NCI-H510A treated with DMSO at 0.1 percent for 48 hours (cell line): ENCODE data around the gene PCNT.
"Not testable (repeated sequence)": the region's sequence is repeated elsewhere in the genome, so short reads cannot be mapped to it uniquely, and the experiment has no call there.

Experiments
- DNase-seq: peaks from one replicate; lab custom pipeline; 2025; lab: John Stamatoyannopoulos, UW

PCNT gene

DNA sequence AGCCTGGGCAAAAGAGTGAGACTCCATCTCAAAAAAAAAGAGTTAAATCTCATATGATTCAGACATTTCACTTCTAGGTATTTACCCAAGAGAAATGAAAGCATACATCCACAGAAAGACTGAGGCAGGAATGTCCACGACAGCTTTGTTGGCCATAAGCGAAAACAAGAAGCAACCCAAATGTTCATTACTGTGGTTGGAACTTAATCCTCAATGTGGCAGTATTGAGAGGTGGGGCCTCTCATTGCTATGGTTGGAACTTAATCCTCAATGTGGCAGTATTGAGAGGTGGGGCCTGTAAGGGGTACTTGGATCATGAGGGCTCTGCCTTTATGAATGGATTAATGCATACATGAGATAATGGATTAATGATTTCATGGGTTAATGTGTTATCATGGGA is 15.5 kb upstream of the PCNT start:
- DNase-seq: no peak

DNA sequence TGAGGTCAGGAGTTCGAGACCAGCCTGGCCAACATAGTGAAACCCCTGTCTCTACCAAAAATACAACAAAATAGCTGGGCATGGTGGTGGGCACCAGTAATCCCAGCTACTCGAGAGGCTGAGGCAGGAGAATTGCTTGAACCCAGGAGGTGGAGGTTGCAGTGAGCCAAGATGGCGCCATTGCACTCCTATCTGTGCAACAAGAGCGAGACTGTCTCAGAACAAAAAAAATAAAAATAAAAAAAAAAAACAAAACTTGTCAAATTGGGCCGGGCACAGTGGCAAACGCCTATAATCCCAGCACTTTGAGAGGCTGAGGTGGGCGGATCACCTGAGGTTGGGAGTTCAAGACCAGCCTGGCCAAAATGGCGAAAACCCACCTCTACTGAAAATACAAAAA is 13.7 kb upstream of the PCNT start:
- DNase-seq: not testable (repeated sequence)

DNA sequence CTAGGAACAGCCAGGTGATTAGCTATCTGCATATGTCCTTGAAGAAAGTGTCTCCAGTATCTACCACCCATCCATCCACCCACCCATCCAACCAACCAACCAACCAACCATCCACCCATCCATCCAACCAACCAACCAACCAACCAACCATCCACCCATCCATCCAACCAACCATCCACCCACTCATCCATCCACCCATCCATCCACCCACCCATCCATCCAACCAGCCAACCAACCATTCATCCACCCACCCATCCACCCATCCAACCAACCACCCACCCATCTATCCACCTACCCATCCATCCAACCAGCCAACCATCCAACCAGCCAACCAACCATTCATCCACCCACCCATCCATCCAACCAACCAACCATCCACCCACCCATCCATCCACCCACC is 12.4 kb upstream of the PCNT start:
- no peak for DNase-seq

DNA sequence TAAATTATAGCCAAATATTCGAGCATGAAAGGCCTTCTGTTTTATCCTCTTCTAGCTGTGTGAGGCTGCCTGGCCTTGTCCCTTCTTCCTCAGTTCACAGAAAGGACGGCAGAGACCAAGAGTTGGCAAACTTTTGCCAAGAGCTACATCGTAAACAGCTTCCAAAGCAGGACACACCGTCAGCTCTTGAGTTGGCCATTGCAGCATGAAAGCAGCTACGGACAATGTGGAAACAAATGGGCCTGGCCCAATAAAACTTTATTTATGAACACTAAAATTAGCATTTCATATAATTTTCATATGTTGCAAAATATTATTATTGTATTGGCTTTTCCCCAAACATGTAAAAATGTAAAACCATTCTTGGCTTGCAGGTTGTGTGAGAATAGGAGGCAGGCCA is 11.0 kb upstream of the PCNT start:
- DNase-seq: no peak

DNA sequence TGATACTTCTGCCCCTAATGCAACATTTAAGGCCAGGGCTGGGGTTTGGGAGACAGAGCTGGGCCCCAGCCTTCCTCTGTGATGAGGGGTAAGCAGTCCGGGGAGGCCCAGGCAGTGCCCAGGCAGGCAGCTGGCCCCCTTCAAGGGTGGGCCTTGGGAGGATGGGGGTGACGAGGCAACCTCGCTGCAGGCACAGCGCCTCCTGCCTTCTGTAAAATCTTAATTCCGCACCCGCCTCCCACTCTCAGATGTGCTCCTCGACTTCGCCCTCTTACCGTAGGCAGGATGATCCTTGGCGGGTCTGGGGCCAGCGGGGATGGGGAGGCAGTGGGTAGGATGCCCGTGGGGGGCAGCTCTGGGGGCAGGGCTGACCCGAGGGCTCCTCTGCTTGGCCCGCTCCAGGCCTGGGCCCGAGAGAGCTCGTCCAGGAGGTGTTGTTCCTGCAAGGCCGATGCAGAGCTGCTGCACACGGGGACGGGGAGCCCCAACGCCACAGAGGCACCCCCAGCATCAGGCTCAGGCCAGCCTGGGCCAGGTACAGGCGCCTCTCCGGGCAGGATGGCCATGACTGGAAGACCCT is 9.4 kb upstream of the PCNT start:
- no peak for DNase-seq

DNA sequence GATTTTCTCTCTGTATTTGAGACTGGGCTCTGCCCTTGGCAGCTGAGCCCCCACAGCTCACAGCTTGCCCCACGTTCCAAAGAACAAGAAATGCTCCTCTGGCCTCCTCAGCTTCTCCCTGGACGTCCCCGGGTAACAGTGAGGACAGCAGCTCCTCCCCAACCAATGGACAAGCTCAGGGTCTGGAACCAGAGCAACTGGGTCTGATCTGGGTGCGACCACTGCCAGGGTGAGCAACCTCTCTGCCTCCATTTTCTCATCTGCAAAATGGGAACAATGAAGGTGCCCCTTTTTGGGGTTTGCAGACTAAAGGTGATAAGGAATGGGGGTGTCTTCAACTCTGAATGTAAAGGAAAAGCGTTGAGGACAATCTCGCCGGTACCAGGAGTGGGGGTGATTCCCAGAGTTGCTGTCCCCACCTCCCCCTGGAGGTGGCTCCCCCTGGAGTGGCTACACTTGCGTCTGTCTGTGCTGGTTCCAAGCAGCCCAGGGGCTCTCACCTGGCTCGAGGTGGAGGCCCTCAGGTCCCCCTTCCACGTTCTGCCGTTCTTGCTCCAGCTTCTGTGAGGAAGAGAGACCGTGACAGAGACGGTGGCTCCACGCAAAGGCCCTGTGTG is 7.1 kb upstream of the PCNT start:
- DNase-seq: no peak

DNA sequence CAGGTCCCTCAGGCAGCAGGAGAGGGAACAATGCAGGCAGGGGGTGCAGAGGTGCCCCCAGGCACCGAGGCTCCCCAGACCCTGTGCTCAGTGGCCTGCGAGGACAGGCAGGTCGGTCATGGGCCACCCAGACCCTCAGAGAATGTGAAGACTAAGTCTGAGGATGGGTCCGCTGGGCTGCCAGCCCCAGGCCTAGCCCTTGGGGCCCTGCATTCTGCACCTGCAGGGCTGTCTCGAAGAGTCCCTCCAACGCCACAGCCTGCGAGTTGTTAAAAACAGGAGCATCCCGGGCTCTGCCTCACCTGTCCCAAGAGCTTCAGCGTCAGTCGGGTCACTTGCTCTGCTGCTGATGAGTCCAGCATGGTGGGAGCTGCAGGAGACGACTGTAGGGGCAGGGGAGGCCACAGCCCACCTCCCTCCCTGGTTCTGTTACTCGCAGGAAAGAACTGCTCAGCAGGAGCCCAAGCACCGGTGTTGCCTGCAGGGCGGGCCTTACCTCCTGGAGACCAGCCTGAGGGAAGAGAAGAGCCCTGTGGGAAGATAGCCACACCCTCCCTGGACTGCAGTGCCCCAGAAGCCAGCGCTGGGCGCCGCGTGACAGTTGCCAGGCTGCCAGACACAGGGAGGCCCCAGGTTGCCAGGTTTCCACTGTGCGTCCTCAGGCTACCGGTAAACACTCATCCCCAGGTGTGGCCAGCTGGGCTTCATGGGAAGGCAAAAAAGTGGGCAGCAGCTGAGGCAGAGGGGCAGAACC is 6.1 kb upstream of the PCNT start:
- DNase-seq: peak; percentile 84

DNA sequence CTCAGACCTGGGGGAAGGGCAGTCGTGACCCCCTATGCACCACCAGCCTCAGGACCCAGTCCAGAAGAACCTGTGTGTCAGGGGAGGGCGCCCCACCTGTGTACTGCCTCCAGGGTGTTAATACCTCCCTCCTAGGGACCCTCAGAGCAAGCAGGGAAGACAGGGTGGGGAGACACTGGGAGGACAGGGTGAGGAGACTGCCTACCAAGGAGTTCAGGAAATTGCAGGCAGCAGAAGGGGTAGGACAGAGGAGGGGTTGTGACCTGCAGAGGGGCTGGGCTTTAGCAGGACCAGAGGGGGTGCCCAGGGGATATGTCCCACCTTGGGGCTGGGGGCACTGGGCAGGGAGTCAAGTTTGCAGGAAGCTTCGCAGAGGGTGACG is 5.5 kb upstream of the PCNT start:
- DNase-seq: no peak

DNA sequence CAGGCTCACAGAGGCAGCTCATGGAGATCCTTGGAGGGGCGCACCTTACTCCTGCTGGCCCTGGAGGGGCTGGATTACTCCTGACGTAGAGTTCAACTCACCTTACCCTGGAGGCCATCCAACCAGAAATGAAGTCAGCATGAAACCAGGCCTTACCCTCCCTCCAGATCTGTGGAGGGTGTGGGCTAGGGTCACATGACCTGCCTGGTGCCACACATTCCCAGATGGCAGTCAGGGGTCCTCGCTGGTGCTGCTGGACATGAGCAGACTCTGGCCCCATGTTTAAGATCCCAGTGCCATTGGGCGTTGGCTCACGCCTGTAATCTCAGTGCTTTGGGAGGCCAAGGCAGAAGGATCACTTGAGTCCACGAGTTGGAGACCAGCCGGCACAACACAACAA is 4.8 kb upstream of the PCNT start:
- DNase-seq: no peak

DNA sequence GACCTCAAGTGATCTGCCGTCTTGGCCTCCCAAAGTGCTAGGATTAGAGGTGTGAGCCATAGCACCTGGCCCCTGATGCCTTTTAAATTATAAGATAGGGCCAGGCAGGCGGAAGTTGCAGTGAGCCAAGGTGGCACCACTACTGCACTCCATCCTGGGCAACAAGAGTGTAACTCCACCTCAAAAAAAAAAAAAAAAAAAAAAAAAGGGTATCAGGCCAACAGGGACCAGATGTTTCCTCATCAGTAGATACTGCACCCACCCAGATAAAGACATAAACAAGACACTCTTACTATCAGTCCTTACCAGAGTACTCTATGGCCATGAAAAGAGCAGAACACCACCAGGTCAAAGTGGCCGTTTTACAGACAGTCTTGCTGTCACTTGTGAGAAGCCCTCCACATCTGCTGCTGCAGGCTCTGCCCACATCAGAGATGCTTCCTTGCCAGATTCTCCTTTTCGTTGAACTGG is 3.6 kb upstream of the PCNT start:
- DNase-seq: no peak

DNA sequence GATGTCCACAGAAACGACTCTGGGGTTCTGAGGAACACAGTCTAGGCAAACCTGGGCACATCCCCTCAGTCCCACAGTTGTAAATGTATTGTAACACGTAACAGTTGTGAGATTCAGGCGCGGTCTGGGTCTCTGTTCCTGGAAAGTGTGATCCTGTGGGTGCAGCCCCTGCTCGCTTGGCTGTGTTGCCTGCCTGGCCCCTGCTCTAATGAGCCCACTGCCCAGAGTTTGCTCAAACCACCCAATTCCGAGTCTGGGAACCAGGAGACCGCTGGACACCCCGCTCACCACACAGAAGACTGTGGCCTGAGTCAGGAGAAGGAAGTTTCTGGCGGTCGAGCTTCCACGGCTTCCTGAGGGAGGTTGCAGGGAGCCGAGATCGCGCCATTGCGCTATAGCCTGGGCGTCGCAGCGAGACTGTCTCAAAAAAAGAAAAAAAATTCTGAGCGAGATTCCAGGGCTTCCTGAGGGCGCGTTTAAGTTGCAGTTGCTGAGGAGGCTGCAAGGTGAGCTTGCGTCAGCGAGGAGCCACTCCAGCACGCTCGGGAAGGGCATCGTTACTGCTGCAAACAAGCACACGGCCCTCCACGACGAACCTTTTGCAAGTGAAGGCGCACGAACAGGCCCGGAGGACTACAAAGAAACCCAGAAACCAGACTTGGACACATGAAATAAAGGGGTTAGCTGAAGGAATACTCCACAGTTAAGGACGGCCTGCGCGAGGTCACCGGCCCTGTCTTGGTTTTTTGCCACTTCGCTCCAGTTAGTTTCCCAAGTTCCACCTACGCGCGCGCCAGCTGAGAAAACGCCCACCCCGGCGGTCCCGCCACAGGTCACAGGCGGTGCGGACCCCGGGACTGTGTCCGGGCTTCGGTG is 1.4 kb upstream of the PCNT start:
- DNase-seq: no peak

DNA sequence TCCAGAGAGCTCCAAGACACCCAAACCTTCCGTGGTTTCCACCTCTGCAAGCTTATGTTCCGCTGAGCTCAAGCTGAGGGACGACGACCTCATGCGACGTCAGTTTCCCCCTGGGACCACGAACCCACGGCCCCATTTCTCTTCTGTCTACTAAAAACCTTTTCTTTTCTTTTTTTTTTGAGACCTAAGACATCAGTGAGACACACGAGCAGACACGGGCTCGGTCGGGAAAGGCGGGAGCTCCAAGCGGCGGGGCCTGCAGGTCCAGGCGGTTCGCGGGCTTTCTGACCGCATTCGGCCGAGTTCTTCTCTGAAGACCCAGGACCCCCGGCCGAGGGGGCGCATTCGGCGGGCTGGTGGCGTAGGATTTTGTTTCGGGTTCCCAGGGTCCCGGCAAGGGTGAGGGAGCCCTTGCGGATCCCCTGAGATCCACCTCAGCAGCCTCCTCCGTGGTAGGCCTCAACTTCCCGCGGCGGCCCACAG is 688 bp upstream of the PCNT start:
- DNase-seq: no peak

DNA sequence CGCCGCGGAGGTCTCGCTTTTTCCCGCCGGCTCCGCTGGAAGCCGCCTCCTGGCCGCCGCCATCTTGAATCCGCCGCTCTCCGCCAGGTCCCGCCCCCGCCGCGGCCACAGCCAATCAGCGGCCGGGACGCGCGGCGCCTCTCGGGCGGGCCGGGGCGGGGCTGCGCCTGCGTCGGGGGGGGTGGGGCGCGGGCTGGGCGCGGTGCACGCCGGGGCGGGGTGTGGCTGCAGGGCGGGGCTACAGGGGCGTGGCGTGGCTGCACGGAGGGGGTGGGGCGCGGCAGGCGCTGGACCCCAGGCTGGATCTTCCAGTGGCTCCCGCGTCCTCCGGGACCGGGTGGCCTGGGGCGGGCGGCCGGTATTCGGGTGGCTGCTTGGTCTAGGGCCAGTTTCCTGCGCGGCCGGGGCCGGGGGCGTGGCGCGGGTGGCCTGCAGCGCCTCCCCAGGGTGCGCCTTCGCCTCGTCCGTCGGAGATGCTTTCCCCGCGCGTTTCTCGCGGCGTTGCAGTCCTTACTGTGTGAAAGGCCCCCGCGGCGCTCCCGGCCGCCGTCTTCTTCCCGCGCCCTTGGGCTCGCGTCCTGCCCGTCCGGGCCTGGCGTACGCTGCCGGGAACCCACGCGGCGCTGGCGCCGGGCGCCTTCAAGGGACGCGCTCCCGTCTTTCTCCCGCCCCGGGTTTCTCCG is 575 bp downstream of the PCNT start:
- peak; percentile 56 for DNase-seq

DNA sequence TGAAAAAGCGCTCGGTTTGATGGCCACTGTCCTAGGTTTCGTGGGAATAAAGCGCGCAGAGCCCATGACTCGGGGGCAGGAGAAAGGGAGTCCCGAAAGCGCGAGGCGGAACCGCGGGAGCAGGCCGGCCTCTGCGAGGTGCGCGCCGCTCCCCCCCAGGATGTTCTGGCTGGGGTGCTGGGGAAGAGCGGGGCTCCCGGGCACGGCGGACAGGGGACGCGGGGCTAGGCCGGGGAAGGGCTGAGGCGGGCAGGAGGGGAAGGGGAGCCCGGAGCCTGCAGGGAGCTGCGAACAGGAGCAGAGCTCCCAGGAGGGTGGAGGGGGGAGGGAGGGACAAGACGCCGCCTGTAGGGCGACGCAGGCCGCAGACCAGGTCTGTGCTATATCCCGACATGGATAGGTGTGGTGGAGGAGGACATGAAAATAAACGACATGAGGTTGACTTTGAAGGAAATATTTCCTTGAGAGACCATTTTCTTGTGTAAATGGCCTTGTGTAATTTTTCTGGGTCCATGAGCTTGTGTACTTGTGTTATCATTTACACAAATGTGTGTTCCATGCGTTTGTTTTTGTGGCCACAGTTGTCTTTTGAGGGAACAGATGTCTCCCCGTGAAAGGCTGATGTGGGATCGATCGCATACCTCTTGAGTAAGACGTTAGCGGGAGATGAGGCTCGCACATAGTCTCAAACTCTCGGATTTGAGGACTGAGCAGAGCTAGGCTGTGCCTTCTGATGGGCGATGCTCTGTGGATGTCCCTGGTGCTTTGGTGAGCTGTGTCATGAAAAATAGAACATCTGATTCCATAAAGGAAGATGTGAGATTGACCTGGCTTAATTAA is 1.3 kb downstream of the PCNT start:
- peak; percentile 45 for DNase-seq

DNA sequence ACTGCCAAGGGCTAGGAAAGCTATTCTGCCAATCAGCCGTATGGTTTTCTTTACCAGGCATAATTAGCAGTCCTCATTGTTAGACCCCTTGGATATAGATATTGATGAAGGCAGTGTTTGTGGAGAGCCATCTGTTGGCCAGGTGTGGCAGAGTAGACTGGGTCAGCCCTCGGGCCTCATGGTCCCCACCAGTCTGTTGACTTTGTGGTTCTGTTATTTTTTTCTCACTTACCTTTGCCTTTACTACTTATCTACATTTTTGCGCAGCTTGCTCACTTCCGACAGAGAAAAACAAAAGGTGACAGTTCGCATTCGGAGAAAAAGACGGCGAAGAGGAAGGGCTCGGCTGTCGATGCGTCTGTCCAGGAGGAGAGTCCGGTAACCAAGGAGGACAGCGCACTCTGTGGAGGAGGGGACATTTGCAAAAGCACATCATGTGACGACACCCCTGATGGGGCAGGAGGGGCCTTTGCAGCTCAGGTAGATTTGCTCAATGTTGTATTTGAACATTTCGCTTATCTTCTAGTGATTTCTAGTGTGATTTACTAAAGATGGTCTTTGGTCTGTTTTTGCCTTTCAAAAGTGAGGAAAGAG is 2.3 kb downstream of the PCNT start:
- DNase-seq: peak; percentile 36

DNA sequence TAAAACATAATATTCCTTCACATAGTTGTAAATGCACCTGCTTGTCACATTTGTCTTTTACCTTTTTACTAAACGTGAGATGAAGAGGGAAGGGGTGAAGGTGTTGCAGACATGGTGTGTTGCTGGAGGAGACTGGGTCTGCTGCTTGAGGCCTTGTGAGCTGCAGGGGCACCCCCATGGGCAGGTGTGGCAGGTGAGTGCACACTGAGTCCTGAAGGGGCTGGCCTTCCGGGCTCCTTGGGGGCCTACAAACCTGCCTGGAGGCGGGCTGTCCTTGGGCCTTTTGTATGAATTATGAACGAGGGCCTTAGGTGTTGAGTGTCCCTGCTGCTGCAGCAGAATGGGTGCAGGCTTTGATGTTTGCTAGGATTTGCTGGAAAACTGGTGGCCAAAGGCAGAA is 3.8 kb downstream of the PCNT start:
- DNase-seq: no peak

DNA sequence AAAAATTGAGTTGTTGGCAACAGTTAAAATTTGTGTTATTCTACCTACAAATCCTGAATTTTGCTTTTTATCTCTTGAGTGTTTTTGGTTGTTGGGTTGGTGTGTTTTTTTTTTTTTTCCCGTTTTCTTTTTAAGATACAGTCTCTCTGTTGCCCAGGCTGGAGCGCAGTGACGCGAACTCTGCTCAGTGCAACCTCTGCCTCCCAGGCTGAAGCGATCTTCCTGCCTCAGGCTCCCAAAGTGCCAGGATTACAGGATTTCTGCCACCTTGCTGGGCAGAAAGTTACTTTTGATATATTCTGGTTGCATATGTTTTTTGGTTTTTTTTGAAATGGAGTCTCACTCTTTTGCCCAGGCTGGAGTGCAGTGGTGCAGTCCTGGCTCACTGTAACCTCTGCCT is 4.2 kb downstream of the PCNT start:
- DNase-seq: no peak

DNA sequence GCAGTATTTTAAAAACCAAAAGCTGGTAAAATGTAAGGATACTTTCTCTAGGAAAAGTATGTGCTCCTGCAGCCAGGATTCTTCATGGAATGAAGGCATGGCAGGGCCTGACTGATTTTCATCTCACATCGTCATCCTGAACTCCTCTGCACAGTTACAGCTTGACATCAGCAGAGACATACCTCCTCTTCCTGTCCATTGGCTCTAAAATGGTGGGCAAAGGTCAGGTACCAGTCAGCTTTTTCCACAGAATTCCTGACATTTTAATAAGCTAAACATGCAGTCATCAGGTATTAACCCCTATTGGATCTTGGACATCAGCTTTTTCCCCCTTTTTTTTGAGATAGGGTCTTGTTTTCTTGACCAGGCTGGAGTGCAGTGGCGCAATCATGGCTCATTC is 5.8 kb downstream of the PCNT start:
- DNase-seq: no peak

DNA sequence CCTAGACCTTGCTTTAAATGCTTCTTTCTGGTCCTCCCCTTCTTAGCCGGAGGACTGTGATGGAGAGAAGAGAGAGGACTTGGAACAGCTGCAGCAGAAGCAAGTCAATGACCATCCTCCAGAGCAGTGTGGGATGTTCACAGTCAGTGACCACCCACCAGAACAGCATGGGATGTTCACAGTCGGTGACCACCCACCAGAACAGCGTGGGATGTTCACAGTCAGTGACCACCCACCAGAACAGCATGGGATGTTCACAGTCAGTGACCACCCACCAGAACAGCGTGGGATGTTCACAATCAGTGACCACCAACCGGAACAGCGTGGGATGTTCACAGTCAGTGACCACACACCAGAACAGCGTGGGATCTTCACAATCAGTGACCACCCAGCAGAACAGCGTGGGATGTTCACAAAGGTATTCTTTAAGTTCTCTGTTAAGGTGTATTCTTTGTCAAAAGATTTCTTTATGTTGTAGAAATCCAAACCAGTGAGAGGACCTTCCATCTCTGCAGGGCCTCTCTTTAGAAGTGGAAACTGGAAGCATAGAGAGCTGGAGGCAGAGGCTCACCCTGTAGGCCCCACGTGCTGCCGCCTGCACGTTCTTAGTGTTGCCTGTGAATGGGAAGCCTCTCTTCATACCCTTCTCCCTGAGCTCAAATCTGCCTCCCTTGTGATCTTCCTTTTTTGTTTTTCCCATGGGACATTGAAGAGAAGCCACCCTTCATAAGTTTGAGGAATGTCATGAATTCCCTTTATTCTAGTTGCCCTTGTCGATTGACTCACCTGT is 10.6 kb downstream of the PCNT start:
- DNase-seq: no peak

DNA sequence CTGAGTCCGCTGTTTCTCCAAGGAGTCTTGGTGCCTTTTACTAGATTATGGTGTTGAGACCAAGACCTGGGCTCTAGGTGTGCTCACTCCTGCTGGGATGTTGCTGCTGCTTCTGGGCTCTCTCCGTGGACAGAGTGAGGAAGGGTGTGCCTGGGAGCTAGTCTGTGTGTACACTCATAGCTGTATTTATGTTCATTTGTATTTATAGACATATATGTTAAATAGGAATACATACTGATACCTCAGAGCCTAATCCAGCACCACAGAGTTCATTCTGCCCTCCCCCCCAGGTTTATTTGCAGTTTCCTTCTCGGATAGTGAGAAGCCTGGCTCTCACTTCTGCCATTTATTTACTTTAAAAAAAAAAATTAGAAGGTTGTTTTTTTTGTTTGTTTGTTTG is 12.6 kb downstream of the PCNT start:
- no peak for DNase-seq
